Fibroblast of mammary gland (primary cell): ENCODE results near the gene ANKRD23.
"Not testable (repeated sequence)": the region's sequence is repeated elsewhere in the genome, so short reads cannot be mapped to it uniquely, and the experiment has no call there.

ENCODE experiments used
- DNase-seq: peaks from one replicate; pipeline ENCODE4 v3.0.0-alpha.2; 2010; ENCODE audit warnings: low read depth
- H3K4me3 ChIP-seq: 2 replicates; pipeline ENCODE4 v1.5.1; 2011; ENCODE audit warnings: low read depth, mild to moderate bottlenecking, low read length, moderate library complexity; ENCODE audit not compliant: control insufficient read depth
- TF ChIP-seq, protein P1 (sequence below): conservative IDR thresholded peaks from 2 replicates; pipeline ENCODE4 v1.5.1; 2011; ENCODE audit warnings: low read depth, low read length, inconsistent platforms; ENCODE audit not compliant: control insufficient read depth, insufficient read depth

ANKRD23 gene

DNA sequence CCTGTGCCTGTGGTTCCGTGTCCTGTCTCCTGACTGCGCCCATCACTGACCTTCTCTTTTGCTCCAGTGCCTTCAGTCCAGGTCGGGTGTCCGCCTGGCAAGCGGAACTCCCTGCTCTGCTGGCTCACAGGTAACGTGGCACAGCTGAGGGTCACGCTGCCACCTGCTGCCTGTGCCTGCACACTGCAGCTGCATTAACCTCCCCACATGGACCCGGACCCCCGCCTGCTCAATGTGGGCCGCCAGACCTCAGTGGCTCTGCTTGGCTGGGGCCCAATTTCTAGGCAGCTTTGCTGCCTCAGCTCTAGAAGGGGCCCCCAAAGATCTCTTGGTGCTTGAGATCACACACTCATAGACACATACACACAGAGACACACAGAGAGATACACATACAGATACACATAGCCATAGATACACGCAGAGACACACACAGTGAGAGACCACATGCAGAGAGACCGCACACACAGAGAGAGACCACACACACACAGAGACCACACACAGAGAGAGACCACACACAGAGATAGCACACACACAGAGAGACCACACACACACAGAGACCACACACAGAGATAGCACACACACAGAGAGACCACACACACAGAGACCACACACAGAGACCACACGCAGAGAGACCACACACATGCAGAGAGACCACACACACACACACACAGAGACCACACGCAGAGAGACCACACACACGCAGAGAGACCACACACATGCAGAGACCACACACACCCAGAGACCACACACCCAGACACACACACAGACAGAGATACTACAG lies 42.6 kb downstream of the ANKRD23 start:
- TF ChIP-seq, protein P1, sequence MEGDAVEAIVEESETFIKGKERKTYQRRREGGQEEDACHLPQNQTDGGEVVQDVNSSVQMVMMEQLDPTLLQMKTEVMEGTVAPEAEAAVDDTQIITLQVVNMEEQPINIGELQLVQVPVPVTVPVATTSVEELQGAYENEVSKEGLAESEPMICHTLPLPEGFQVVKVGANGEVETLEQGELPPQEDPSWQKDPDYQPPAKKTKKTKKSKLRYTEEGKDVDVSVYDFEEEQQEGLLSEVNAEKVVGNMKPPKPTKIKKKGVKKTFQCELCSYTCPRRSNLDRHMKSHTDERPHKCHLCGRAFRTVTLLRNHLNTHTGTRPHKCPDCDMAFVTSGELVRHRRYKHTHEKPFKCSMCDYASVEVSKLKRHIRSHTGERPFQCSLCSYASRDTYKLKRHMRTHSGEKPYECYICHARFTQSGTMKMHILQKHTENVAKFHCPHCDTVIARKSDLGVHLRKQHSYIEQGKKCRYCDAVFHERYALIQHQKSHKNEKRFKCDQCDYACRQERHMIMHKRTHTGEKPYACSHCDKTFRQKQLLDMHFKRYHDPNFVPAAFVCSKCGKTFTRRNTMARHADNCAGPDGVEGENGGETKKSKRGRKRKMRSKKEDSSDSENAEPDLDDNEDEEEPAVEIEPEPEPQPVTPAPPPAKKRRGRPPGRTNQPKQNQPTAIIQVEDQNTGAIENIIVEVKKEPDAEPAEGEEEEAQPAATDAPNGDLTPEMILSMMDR = peak; percentile 63
- peak; percentile 50 for DNase-seq
- H3K4me3 ChIP-seq = no peak overlapping the region

DNA sequence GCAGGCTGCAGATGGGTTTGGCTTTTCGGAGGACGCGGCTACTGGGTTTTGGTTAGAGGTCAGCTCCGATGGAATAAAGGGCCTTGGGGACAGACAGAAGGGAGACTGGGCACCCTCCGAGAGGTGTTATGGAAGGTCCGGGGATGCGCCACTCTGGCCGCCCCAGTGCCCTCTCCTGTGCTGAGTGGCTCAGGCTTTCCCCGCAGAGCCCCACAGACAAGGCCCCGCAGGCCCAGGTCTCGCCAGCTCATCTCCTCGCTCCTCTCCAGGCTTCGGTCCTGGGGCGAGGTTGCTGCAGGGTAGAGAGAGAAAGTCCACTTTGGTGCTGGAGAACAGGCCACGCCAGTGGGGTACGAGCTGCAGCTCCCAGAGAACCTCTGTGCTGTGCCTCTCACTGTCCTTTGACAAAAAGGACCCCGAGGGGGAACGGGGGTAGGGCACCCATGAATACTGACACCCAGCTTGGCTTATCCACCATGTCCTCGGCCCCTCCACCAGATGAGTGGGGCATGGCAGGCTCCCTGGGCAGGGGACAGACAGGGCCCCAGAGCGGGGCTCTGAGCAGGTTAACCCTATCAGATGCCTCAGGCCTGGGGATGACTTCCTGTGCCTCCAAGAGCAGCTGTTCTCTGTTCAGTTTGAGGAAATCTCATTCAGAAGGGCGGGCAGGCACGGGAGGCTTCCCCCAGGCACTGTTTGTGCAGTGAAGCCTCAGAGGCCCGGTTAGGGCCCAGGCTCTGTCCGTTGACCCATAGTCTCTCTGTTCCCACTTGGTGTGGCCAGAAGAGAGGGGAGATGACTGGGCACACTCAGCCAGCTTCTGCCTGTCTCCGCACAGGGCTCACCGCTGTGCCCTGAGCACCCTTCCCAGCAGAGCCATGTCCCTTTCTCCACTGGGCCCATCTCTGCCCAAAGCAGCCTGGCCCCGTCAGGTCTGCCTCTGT lies 43.5 kb downstream of the ANKRD23 start:
- no peak for DNase-seq
- TF ChIP-seq, protein P1 = no peak
- no peak overlapping the region for H3K4me3 ChIP-seq

DNA sequence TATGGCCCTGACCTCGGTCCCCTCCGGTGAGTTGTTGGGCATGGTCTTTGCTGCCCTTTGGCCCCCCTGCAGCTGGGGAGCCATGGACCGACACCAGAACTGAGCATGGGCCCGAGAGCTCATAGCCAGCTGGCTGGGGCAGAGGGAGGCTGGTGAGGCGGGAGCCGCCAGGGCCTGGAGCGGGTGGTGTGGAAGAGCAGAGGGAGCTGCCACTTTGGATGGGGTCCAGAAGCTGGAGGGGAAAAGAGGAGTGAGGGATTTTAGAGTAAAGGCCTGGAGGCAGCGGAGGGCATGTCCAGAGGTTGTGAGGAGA lies 44.2 kb downstream of the ANKRD23 start:
- H3K4me3 ChIP-seq = no peak overlapping the region
- TF ChIP-seq, protein P1 = no peak
- DNase-seq = no peak

DNA sequence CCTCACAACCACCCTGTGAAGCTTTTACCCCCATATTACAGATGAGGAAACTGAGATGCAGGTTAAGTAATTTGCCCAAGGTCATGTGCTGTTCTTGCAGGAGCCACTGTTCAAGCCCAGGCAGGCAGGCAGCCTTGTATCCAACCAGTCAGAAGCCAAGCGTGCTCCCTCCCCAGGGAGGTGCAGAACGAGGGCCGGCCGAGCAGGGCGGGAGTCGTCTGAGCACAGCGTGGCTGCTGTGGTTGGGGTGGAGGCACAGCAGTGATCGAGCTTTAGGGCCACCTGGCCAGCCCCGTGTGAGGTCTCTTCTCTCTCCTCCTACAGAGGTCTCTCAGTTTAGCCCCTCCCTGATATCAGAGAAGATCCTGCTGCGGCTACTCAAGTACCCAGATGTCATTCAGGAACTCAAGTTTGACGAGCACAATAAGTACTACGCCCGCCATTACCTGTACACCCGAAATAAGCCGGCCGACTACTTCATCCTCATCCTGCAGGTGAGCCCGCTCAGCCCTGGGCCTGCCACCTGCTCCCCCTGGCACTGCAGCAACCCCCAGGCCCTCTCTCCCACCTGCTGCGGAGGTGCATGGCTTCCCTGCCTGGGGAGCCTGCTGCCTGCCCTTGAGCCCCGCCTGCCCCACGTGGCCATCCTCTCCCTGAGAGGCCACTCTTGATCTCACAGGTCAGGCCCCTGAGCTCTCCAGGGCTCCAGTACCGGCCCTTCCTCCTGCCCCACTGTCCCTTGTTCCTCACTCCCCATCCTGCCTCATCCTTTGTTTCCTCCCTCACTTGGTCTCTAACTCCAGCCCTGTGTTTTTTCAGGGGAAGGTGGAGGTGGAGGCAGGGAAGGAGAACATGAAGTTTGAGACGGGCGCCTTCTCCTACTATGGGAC lies 44.8 kb downstream of the ANKRD23 start:
- no peak for DNase-seq
- H3K4me3 ChIP-seq = no peak overlapping the region
- TF ChIP-seq, protein P1 = no peak

DNA sequence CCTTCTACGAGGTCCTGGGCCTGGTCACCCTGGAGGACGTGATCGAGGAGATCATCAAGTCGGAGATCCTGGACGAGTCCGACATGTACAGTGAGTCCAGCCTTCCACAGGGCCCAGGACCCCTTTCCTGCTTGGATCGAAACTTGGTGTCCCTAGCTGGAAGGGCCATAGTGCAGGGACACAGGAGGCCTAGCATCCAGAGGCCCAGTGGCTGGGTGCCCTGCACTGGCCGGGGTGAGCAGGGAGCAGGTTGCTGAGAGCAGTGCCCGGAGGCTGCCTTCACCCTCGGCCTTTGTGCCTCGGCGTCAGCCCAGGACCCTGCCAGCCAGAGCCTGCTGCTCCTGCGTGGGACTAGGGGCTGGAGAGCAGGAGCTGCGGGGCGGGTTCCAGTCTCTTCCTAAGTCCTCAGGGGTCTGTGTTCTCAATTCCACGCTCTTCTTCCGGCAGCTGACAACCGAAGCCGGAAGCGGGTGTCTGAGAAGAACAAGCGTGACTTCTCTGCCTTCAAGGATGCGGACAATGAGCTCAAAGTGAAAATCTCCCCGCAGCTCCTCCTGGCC lies 46.7 kb downstream of the ANKRD23 start:
- H3K4me3 ChIP-seq = no peak overlapping the region
- TF ChIP-seq, protein P1 = no peak
- DNase-seq = no peak

DNA sequence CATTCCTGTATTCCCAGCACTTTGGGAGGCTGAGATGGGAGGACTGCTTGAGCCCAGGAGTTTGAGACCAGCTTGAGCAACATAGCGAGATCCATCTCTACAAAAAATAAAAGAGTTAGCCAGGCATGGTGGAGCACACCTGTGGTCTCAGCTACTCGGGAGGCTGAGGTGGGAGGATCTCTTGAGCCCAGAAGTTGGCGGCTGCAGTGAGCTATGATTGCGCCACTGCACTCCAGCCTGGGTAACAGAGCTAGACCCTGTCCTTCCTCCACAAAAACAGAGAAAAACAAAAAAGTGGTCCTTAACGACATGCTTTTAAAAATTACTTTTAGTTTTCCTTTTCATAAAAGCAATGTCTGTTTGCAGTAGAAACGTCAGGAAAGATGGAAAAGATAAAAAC lies 47.3 kb downstream of the ANKRD23 start:
- not testable (repeated sequence) for H3K4me3 ChIP-seq

More for the DNA sequence above, 47.3 kb downstream of the ANKRD23 start:
- DNase-seq = not testable (repeated sequence)
